Fibroblast of lung (primary cell): ENCODE results near the gene KRT32.

Source experiments
- CTCF ChIP-seq, 2 donors: IDR thresholded peaks in 1 of 2; conservative IDR thresholded peaks in 1 of 2; 1 replicate in 1 of 2; 2 replicates in 1 of 2; pipeline ENCODE4 v1.5.1; 2011 to 2012; ENCODE audit warnings: low read length in 2 of 2, control low read depth in 1 of 2, inconsistent platforms in 1 of 2, low read depth in 1 of 2, mild to moderate bottlenecking in 1 of 2
- EZH2 ChIP-seq: IDR thresholded peaks from 2 replicates; pipeline ENCODE4 v1.5.1; 2012; ENCODE audit warnings: low read length, control low read depth, mild to moderate bottlenecking; ENCODE audit errors: missing control alignments

GRCh38 chr17:41451154-41451728 is 15.9 kb downstream of the KRT32 start:
- TF ChIP-seq CTCF (conservative IDR thresholded peaks at IDR 0.05 in 1 of 2, IDR thresholded peaks at IDR 0.05 in 1 of 2; ENCODE audit: low read depth in 1 of 2, low read length in 2 of 2) = no peak
- TF ChIP-seq EZH2 = no peak
